Tibial artery (tissue), 4 donors: Measurements from ENCODE around the gene LMF1.

Experiments used
- DNase-seq, 2 donors: peaks; one replicate each; pipeline ENCODE4 v3.0.0-alpha.2; 2019
- H3K27ac ChIP-seq, 2 donors: fragments of 200-600 bp; sonication (generic) in 1 of 2; 1 replicate in 1 of 2; 2 replicates in 1 of 2; pipeline ENCODE4 v1.5.1; 2018 to 2019; ENCODE audit warnings: mild to moderate bottlenecking in 1 of 2
- H3K27me3 ChIP-seq, 2 donors: fragments of 200-600 bp; sonication (generic) in 1 of 2; one replicate each; pipeline versions ENCODE4 v1.5.1 to v1.6.0; 2016 to 2019
- H3K36me3 ChIP-seq, 3 donors: fragments of 200-600 bp; sonication (generic) in 2 of 3; one replicate each; pipeline ENCODE4 v1.5.1; 2016 to 2019; ENCODE audit warnings: mild to moderate bottlenecking in 2 of 3
- H3K4me1 ChIP-seq, 4 donors: fragments of 200-600 bp; sonication (generic) in 2 of 4; 1 replicate in 3 of 4; 2 replicates in 1 of 4; pipeline ENCODE4 v1.5.1; 2016 to 2019
- H3K4me3 ChIP-seq, 2 donors: fragments of 200-600 bp; sonication (generic) in 1 of 2; 1 replicate in 1 of 2; 2 replicates in 1 of 2; pipeline ENCODE4 v1.5.1; 2018 to 2019; ENCODE audit warnings: mild to moderate bottlenecking in 2 of 2
- H3K9me3 ChIP-seq, 3 donors: fragments of 200-600 bp; sonication (generic) in 1 of 3; one replicate each; pipeline ENCODE4 v1.5.1; 2016 to 2019
- intact Hi-C: fragments of 100-400 bp; cut with DNase I; formaldehyde crosslinking; loops from one replicate; pipeline ENCODE4 v1.15.0; 2023; ENCODE audit warnings: low total_unique reads
- TF ChIP-seq, protein P1 (sequence below), 2 experiments: fragments of 200-600 bp in 1 of 2; fragments of 450-650 bp in 1 of 2; IDR thresholded peaks; one replicate each; pipeline ENCODE4 v1.5.1; 2017 to 2019; ENCODE audit warnings: antibody characterized with exemption in 2 of 2, mild to moderate bottlenecking in 1 of 2, moderate library complexity in 1 of 2

Gene LMF1

DNA sequence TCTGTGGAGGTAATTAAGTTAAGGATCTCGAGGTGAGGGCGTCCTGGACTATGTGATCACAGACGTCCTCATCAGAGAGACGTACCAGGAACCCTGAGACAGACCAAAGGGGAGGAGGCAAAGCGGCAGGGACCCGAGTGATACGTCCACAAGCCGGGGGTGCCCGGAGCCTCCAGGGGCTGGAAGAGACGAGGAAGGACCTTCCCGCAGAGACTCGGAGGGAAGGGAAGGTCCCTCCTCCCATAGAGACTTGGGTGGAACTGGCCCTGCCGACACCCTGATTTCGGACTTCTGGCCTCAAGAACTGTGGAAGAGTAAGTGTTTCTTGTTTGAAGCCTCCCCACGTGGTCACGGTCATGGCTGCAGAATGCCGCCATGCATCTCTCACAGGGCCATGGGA, 30.8 kb downstream of the LMF1 start:
- Histone ChIP-seq H3K27me3 (no peaks in the 10 kb centered on the region), H3K4me1 (no peaks in the 10 kb centered on the region), H3K36me3 (peaks cover 15 to 52% (median 25%) of the 10 kb centered on the region in 3 donors), H3K4me3 (no peak overlapping the region), H3K27ac (no peak overlapping the region), H3K9me3 (peaks cover 0 to 10% (median 4%) of the 10 kb centered on the region in 3 donors)
- TF ChIP-seq, protein P1, sequence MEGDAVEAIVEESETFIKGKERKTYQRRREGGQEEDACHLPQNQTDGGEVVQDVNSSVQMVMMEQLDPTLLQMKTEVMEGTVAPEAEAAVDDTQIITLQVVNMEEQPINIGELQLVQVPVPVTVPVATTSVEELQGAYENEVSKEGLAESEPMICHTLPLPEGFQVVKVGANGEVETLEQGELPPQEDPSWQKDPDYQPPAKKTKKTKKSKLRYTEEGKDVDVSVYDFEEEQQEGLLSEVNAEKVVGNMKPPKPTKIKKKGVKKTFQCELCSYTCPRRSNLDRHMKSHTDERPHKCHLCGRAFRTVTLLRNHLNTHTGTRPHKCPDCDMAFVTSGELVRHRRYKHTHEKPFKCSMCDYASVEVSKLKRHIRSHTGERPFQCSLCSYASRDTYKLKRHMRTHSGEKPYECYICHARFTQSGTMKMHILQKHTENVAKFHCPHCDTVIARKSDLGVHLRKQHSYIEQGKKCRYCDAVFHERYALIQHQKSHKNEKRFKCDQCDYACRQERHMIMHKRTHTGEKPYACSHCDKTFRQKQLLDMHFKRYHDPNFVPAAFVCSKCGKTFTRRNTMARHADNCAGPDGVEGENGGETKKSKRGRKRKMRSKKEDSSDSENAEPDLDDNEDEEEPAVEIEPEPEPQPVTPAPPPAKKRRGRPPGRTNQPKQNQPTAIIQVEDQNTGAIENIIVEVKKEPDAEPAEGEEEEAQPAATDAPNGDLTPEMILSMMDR (IDR thresholded peaks at IDR 0.05), result no peak
- no peak for DNase-seq
- intact Hi-C loops, result no loop called here

DNA sequence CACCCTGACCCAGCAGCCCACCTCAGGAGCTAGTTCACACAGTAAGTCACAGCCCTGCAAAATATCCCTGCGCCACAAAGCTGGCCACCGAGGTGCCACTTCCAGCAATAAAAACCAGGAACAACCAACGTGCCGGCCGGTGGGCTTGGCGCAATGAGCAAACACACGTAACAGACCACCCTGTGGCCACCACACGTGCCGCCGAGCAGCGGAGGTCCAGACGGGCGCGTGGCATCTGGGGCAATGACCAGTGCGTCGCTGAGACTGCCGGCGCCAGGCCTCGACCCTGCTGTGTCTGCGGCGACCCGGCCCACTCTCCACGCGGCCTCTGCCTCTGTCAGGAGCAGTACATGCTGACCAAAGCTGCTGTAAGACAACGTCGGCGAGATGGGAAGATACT, 31.5 kb downstream of the LMF1 start:
- no peak for DNase-seq
- H3K4me1 ChIP-seq, result no peaks in the 10 kb centered on the region
- H3K9me3 ChIP-seq, result peaks cover 0 to 10% (median 4%) of the 10 kb centered on the region in 3 donors
- no peak overlapping the region for H3K27ac ChIP-seq
- no peaks in the 10 kb centered on the region for H3K27me3 ChIP-seq
- TF ChIP-seq, protein P1 (IDR thresholded peaks at IDR 0.05), result no peak
- no peak overlapping the region for H3K4me3 ChIP-seq
- H3K36me3 ChIP-seq, result peaks cover 15 to 53% (median 22%) of the 10 kb centered on the region in 3 donors
- intact Hi-C loops, result no loop called here

- Histone ChIP-seq H3K27ac (no peak overlapping the region), H3K9me3 (peaks cover 0 to 10% (median 4%) of the 10 kb centered on the region in 3 donors), H3K27me3 (no peaks in the 10 kb centered on the region), H3K4me3 (no peak overlapping the region), H3K4me1 (no peaks in the 10 kb centered on the region), H3K36me3 (peaks cover 15 to 57% (median 22%) of the 10 kb centered on the region in 3 donors)
- TF ChIP-seq, protein P1 (IDR thresholded peaks at IDR 0.05), result no peak
- no peak for DNase-seq
- intact Hi-C loops, result no loop called here
These were observed 32.0 kb downstream of the LMF1 start for GRCh38 chr16:938752-939151.

GRCh38 chr16:938136-938535, 32.6 kb downstream of the LMF1 start:
- intact Hi-C loops, result no loop called here
- Histone ChIP-seq H3K4me1 (no peaks in the 10 kb centered on the region), H3K27ac (no peak overlapping the region), H3K4me3 (no peak overlapping the region), H3K9me3 (peaks cover 0 to 10% (median 4%) of the 10 kb centered on the region in 3 donors), H3K27me3 (no peaks in the 10 kb centered on the region), H3K36me3 (peaks cover 15 to 63% (median 28%) of the 10 kb centered on the region in 3 donors)
- DNase-seq, result no peak
- TF ChIP-seq, protein P1 (IDR thresholded peaks at IDR 0.05), result no peak

DNA sequence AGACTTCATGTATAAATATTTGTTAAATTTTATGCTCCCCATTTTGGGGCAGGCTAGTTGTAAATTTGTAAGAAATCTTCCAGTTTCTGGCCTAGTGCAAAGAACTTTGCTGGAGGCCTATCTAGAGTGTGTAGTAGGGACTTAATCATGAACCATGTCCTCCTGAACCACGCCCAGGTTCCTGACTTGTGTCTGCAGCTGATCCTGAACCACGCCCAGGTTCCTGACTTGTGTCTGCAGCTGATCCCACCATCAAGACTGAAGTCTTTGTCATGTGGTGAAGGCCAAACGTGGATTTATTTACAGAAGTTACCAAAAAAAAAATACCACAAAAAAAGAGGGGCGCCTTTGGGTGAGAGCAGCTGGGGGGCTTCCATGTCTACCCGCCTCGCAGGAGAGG, 33.1 kb downstream of the LMF1 start:
- H3K4me3 ChIP-seq, result no peak overlapping the region
- intact Hi-C loops, result no loop called here
- H3K27ac ChIP-seq, result no peak overlapping the region
- H3K4me1 ChIP-seq, result no peaks in the 10 kb centered on the region
- H3K36me3 ChIP-seq, result peaks cover 15 to 67% (median 31%) of the 10 kb centered on the region in 3 donors
- H3K27me3 ChIP-seq, result no peaks in the 10 kb centered on the region
- DNase-seq, result no peak
- TF ChIP-seq, protein P1 (IDR thresholded peaks at IDR 0.05), result no peak
- H3K9me3 ChIP-seq, result peaks cover 0 to 9% (median 4%) of the 10 kb centered on the region in 3 donors

DNA sequence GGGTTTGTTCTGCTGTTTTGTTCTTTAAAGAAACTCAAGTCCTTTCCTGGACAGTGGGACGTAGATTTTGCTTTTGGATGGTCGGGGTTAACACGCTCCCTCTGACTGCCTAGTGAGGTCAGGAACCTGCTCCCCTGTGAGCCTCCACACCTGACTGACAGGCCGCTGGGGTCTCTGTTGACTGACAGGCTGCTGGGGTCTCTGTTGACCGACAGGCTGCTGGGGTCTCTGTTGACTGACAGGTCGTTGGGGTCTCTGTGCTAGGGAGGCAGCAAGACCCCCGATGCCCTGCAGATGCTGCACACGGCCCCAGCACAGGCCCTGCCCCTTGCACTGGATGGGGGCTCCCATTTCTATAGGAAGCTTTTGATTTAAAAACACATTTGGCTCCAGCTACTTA, 33.5 kb downstream of the LMF1 start:
- DNase-seq, result no peak
- H3K4me3 ChIP-seq, result no peak overlapping the region
- H3K36me3 ChIP-seq, result peaks cover 13 to 71% (median 29%) of the 10 kb centered on the region in 3 donors

More for the DNA sequence above, 33.5 kb downstream of the LMF1 start:
- TF ChIP-seq, protein P1 (IDR thresholded peaks at IDR 0.05), result no peak
- no peaks in the 10 kb centered on the region for H3K4me1 ChIP-seq
- H3K27me3 ChIP-seq, result no peaks in the 10 kb centered on the region
- intact Hi-C loops, result no loop called here
- H3K27ac ChIP-seq, result no peak overlapping the region
- H3K9me3 ChIP-seq, result peaks cover 0 to 5% (median 4%) of the 10 kb centered on the region in 3 donors
